ENCODE measurements around the gene PRDM16. TPM values are rescaled to one million over a fixed set of nuclear protein-coding genes. Genes with fewer than 3 reads are reported as not detected.
A peak's percentile ranks its signal among the peaks of the same experiment; 100 is the strongest.

Gene PRDM16
- total RNA-seq, 1 experiment from 2014 or later, result not detected

DNA sequence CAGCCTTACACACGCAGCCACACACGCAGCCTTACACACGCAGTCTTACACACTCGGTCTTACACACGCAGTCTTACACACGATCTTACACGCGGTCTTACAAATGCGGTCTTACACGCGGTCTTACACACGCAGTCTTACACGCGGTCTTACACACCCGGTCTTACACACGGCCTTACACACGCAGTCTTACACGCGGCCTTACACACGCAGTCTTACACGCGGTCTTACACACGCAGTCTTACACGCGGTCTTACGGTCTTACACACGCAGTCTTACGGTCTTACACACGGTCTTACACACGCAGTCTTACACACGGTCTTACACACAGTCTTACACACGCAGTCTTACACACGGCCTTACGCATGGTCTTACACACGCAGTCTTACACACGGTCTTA is 111.9 kb downstream of the PRDM16 start:
- DNase-seq (ENCODE audit: low spot score), result no peak

DNA sequence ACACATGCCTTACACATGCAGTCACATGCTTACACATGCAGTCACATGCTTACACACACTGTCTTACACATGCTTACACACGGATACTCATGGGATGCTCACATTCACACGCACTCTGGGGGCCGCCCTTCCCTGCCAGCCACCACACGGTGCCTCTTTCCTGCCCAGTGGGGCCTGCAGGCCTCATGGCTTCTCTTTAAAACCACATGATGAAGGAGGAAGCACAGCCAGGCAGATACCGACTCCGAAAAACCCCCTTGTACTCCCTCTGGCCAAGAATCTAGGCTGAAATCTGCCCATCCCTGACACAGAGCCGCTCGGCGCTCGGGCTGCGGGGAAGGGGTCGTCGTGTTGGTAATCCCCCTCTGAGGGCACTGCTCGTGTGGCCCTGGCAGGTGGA is 113.0 kb downstream of the PRDM16 start:
- DNase-seq (ENCODE audit: low spot score), result no peak

DNA sequence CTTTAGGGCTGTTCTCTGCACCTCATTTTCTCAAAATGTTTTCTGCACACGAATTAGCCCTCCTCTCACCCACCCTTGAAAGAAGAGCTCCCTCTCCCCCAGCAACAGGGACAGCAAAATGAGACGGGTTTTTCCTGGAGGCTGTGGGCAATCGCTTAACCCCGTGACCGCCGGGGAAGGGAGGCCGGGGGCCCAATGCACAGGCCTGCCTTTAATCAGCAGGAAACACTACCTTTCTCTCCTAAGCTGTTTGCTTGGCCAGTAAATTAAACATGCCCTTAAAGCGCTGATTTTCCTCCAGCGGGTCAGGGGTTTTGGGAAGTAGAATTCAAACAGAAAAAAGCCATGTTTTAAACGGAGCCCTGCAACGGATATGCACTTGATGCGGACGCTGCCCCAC is 114.4 kb downstream of the PRDM16 start:
- DNase-seq (ENCODE audit: low spot score), result no peak

DNA sequence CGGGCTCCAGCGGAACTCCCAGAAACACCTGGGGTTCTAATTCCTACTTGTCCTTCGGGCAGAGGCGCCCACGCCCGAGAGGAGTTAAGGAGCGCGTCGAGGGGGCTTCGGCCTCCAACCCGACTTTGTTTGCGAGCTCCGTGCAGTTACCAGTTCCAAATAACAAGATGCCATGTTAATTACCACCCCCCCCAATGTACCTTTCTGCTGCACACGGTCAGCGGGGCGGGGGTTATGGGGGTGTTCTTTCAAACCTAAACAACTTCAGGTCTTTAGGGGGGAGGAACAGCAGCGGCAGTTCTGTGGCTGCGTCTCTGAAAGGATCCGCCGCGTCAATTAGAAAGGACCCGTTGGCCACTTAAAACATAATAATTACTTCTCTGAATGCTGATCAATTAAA is 114.8 kb downstream of the PRDM16 start:
- no peak for DNase-seq (ENCODE audit: low spot score)

DNA sequence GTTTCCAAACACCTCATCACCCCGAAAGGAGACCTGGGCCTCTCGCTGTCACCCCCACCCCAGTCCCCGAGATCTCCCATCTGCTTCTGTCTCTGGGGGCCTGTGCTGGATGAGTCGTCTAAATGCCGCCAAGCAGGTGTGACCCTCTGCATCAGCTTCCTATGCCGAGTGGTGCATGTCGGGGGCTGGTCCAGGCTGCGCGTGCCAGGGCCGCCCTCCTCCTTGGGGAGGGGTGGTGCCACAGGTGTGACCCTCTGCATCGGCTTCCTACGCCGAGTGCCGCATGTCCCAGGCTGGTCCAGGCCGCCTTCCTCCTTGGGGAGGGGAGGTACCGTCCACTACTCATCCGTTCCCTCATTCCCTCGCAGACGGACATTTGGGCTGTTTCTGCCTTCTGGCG is 115.7 kb downstream of the PRDM16 start:
- no peak for DNase-seq (ENCODE audit: low spot score)

DNA sequence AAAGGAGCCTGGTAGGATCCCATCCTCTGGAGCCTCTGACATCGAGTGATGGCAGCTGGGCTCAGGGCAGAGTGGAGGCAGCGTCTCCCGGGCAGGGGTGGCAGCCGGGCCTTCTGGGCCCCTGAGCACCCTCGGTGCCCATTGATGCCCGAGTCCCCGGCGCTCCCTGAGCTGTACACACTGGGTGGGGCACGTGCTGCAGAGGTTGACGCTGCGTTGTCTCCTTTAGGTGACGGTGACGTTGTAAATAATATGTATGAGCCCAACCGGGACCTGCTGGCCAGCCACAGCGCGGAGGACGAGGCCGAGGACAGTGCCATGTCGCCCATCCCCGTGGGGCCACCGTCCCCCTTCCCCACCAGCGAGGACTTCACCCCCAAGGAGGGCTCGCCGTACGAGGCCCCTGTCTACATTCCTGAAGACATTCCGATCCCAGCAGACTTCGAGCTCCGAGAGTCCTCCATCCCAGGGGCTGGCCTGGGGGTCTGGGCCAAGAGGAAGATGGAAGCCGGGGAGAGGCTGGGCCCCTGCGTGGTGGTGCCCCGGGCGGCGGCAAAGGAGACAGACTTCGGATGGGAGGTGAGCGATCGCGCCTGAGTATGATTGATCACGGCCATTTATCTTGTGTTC is 117.0 kb downstream of the PRDM16 start:
- no peak for DNase-seq (ENCODE audit: low spot score)

DNA sequence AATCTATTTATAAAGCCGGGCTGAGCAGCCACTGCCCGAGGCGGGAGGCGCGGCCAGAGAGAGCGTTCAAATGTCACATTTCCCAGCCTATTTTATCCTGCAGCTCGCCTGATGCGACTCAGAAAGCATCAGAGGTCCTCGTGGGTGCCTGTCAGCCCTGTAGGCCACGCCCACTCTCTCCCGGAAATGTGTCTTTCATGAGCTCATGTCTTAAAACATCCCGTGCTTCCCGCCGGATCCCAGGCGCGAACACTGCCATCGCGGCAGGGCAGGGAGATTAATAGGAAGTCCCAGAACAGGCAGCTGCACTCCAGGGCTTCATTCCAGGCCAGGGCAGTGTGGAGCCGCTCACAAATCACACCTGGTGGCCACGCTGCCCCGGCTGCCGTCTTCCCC is 117.5 kb downstream of the PRDM16 start:
- peak; percentile 28 for DNase-seq (ENCODE audit: low spot score)

DNA sequence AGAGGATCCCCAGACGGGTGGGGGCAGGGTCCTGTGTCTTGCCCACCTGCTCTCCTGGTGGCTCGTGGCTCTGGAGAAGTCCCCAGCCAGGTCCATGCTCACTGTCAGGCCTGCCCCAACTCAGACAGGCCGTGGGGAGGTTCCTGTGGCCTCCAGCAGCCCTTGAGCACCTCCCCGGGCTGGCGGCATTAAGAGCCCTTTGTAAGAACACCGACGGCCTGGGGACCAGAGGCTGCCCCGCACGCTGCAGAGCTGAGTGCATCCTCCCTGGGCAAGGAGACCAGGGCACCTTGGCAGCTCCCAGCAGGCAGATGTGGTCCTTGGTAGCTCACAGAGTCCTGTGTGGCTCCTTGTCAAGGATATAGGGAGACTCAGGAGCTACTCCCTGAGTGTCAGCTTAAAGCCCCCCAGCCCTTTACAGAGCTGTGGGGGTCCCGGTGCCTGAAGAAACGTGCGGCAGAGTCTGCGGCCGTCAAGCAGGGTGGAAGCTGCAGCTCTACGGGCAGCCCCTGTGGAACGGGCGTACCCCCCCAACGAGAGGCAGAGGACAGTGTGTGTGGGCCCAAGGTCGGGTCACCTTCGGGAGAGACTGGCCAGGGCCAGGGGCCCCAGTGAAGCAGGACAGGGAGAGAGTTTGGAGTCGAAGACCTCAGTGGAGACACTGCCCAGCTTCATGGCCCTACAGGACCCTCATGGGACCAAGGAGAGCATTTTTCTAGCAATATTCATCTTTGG is 118.6 kb downstream of the PRDM16 start:
- DNase-seq (ENCODE audit: low spot score), result no peak

DNA sequence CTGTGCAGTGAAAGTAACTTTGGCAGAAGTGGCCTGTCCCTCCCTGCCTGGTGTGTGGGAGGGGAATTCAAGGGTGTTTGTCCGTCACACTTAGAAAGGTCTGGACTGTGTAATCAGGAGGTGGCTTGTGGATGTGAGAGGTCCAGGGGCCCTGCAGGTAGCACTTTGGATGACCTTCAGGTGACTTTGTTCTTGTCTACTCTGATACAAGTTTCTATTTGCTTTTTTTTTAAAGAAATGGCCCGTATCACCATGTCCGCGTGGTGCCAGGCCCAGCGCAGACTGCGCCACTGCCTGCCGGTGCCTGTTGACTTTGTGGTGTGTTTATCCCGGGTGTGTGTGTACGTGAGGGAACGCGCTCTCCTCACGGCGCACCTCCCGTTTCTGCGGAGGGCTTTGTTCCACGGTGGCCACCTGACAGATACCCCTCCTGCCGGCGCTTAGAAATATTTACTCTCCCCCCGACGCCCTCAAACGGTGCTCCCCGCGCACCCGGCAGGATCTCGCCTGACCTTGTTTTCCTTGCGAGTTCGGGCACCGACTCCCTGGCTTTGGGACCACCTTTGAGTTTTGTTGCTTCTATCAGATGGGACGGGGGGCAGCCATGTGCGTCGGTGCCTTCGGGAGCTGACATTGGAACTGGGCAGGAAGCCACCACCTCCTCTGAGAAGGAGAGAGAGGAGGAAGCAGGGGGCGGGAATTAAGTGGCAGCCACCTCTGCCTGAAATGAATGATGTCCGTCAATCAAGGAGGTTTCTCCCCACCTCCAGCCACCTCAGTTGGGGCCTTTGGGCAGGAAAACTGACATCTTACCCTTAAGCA is 119.4 kb downstream of the PRDM16 start:
- no peak for DNase-seq (ENCODE audit: low spot score)

DNA sequence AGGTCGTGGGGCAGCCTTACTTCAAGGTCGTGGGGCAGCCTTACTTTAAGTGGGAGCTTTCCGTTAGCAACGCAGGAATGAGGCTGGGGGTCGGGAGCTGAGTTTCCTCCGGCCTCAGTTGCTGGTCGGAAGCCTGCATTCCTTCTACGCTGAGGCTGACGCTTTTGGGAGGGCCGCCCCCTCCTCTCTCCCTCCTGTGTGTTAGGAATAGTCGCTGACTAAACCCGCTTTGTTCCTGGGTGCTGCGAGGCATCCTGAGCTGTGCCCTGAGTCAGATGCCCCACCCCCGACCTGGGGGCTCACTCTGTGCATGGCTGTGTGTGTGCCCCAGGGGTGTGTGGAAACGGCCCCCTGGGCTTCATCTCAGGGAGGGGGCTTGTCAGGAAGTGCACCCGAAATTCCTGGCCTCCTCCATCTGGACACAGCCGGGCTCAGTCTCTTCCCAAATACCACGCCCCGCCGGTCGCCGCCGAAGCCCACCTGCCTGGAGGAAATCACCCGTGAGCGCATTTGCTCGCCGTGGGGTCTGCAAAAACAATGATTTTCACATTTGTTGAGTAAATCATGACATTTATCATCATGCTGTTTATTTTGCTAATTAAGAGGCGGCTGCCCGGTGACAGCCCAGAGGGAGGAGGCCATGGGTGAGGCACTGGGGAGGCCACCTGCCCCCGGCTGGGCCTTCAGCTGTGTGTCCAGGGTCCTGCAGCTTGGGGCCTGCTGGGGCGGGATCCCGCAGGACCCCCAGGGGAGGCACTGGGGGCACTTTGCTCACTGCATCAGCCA is 121.4 kb downstream of the PRDM16 start:
- DNase-seq (ENCODE audit: low spot score), result no peak

DNA sequence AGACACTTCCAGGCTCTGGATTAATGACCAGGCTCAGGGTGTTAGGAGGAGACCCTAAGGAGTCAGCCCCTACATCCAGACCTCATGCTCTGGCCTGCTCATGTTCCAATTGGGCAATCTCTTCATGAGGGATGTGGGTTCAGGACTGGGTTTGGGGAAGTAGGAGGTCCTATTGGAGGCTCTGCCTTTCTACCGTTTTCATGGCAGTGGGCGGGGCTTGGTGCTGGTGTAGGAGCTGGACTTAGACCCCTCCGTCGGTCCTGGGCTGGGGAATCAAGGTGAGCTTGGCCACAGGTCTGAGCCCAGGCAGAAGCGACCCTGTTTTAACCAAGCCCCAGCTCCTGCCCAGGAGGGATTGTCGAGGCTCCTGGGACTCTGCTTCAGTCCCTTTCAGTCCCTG is 123.4 kb downstream of the PRDM16 start:
- no peak for DNase-seq (ENCODE audit: low spot score)

DNA sequence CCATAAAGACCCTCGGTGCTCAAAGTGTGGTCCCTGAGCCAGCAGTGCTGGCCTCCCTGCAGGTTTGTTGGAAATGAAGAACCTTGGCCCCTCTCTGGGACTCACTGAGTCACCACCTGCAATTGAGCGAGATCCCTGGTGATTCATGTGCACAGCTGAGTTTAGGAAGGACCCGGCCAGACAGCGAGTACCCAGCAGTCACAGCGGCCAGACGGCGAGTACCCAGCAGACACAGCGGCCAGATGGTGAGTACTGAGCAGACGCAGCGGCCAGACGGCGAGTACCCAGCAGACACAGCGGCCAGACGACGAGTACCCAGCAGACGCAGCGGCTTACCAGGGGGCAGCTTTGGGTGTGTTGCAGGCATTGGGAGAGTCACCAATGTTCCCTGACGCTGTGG is 123.8 kb downstream of the PRDM16 start:
- DNase-seq (ENCODE audit: low spot score), result no peak

DNA sequence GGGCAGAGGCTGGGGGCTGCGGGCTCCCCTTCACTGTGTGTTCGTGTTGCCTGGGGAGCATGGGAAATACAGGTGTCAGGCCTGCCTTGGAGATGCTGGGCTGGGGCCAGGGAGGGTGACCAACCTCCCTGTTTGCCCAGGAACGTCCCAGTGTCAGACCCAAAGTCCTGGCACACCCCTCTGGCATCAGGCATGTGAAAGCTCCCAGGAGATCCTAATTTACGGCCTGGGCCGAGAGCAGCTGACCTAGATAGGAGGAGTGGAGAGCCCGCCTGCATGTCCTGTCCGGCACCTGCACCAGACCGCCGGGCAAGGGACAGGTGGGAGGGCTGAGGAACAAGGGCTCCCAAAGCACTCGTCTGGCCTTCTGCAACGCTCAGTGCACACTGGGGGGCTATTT is 124.8 kb downstream of the PRDM16 start:
- DNase-seq (ENCODE audit: low spot score), result no peak

DNA sequence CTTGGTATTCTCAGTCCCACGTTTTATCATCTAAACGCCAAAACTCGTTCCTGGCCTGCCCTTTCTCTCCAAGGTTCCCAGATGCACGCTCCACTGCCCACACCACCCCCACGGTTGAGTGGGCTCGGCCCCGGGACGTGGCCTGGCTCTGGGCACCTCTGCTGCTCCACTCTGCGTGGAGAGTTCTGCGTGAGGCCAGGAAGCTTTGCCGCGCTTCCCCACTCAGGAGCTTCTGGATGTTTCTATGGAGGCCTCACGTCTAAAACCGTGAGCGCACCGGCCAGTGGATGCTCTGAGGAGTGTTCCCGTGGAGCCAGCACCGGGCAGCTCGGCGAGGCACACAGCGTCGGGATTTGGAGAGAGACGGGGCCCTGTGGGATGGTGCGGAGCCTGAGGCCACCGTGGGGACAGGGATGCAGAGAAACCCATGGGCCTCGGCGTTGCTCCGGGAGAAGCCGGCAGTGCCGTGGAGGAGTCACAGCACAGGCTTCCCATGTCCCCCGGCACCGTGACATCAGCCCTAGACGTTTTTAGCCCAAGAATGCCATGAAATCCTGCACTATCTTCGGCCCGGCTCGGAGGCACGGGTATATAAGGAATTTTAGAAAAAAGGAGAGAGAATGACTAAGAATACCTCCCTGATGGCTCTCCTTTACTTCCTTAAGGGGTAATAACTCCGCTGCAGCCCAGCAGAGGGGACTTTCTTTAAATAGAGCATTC is 125.9 kb downstream of the PRDM16 start:
- no peak for DNase-seq (ENCODE audit: low spot score)

DNA sequence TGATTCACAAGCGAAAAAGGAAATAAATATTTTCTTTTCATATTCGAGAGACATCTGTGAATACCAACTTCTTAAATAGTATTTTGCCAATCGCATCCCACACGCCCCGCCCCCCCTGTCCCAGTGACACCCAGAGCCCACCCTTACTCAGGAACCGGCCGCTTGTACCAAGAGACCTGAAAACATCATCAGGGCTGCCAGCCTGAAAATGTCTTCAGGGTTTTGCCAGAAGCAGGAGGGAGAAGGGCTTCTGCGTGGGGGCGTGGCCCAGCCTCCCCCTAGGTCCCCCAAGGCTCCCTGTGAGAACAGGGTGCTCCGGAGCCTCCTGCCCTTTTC is 126.4 kb downstream of the PRDM16 start:
- DNase-seq (ENCODE audit: low spot score), result no peak

DNA sequence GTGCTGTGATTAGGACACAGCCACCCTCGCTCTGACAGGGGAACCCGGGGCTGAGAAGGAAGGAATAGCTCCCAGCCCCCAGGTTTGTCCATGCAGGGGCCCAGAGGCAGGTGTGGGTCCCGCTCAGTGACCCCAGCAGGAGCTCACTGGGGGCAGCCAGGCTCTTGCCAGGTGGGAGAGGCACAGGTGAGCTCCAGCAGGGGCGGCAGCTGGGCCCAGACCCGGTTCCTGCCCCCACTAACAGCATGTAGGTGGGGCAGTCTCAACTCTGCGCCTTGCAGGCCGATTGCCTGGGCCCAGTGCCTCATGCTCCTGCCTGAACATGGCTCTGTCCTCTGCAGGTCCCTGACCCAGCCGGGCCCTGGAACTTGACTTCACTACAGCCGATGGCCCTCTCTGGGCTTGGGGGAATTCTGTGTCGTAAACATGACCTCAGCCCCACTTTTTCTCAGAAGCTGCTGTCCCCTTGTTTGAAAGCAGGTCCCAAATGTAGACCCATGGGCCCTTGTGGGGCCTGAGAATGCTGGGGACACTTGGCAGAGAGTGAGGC is 127.0 kb downstream of the PRDM16 start:
- DNase-seq (ENCODE audit: low spot score), result no peak

DNA sequence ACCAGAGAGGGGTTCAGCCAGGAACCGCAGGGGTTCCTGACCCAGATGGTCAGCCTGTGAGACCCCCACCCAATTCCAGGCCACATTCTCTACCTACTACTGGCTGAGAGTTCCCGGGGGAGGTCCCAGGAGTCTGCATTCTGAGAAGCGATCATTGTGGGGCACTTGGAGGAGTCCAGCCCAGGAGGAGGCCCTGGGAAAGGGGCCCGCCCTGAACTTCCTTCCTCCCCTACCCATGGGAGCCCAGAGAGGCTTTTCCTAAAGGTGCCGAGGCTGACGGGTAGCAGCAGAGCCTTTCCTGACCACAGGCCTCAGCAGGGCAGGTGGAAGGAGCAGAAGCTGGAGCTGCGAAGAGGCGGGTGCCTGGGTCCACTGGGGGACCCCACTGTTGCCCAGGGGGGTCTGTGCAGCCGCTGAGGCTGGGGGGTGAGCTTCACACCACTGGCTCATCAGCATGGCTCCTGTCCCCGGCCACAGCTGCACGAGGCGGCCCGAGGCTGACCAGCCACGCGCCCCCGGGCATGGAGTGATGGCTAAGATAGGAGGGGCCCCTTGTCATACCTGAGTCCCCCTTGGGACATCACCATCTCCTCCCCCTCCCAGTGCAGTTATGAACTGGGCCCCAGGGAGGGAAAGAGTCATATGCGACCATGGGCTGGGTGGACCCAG is 127.7 kb downstream of the PRDM16 start:
- no peak for DNase-seq (ENCODE audit: low spot score)

DNA sequence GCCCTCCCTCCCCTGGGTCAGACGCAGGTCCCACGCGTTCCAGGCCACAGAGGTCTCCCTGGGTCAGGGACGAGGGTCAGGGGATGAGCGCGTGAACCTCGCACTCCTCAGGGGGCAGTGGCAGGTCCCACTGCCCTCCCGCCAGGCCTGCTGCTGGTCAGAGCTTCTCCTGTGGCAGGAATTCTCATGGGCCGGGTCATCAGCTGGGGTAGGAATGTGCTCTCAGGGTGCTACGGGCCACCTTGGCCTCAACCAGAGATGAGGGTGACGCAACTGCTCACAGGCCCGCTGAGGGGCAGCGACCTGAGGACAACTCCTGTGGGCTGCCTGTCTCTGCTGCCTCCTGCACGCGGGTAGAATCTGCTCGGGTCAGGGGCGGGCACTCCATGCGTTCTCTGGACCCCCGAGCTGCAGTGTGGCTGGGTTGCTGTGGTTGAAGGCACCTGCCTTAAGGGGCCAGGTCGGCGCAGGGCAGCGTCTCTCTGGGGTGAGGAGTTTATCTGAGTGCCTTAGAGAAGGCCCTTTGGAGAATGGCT is 128.8 kb downstream of the PRDM16 start:
- no peak for DNase-seq (ENCODE audit: low spot score)

DNA sequence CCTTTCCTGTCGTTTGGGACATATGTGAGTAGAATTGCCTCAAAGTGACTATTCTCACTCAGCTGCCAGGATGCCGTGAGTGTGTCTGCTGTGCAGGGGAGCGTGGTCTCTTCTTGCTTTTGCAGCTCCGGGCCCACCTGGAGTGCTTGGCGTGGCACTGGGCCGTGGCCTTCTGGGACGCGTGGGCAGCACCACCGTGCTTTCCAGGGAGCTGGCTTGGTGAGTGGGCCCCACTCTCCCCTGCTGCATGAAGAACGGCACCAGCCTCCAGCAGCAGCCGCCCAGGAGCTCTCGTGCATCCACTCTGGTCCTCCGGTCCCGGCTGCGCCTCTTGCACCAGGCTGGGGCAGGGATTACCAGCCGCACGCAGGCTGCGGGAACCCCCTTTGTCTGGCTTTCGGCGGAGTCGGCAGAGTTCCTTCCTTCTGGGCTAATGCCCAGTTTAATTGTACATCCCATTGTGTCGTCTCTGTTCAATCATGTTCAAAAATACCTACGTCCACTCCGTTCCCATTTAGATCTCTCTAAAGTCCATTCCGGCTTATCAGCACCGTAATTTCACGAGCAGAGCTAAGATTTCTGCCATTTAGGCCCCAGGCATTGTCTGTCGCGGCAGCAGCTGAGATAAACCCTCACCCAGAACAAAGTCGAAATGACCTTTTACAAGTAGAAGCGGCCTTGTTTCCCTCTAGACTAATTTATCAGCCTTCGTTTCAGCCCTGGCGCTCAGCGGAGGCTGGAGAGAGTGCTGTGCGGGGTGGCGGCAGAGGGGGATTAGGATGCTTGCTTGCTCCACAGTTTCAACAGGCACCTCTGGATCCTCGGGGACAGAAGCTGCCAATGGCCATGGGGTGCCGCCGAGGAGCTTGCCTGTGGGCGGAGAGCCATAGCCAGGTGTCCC is 129.6 kb downstream of the PRDM16 start:
- DNase-seq (ENCODE audit: low spot score), result no peak

All from HT-29 (cell line).